K562 (cell line): Measurements from ENCODE around the gene TNIK. TPM values are rescaled to one million over a fixed set of nuclear protein-coding genes. Genes with fewer than 3 reads are reported as not detected.

Experiments used
- AFF1 ChIP-seq, 2 experiments: fragments of 450-650 bp; IDR thresholded peaks; 2 replicates each; pipeline ENCODE4 v1.6.1; 2018; ENCODE audit warnings: mild to moderate bottlenecking in 2 of 2, low read depth in 1 of 2; ENCODE audit not compliant: partially characterized antibody in 2 of 2
- CEBPB ChIP-seq: fragments of 450-650 bp; IDR thresholded peaks from 2 replicates; pipeline ENCODE4 v1.6.1; 2016; ENCODE audit warnings: missing genetic modification characterization, missing compliant biosample characterization
- EGR1 ChIP-seq: fragments of 450-650 bp; conservative IDR thresholded peaks from 2 replicates; pipeline ENCODE4 v1.6.1; 2017; ENCODE audit warnings: mild to moderate bottlenecking
- EP300 ChIP-seq: IDR thresholded peaks from 2 replicates; pipeline ENCODE4 v1.6.1; 2012; ENCODE audit warnings: low read length, improper control_type of control experiment
- HDAC2 ChIP-seq: fragments of 450-650 bp; IDR thresholded peaks from 2 replicates; pipeline ENCODE4 v1.6.1; 2016; ENCODE audit warnings: mild to moderate bottlenecking
- PCBP2 ChIP-seq: fragments of 200-400 bp; formaldehyde crosslinking; IDR thresholded peaks from 2 replicates; pipeline ENCODE4 v1.6.1; 2018; ENCODE audit warnings: low read length, low read depth, mild to moderate bottlenecking, moderate library complexity; ENCODE audit not compliant: poor library complexity, severe bottlenecking
- RBFOX2 ChIP-seq: fragments of 200-400 bp; formaldehyde crosslinking; IDR thresholded peaks from 2 replicates; pipeline ENCODE4 v1.6.1; 2017; ENCODE audit warnings: low read depth, mild to moderate bottlenecking, low read length, moderate library complexity
- ZNF143 ChIP-seq: sonication (generic); formaldehyde crosslinking; IDR thresholded peaks from 2 replicates; pipeline ENCODE4 v1.9.0; 2022; ENCODE audit warnings: mild to moderate bottlenecking, missing genetic modification reagents
- ZNF589 ChIP-seq: fragments of 200-800 bp; sonication (Bioruptor generic); IDR thresholded peaks from 2 replicates; pipeline ENCODE4 v1.6.1; 2016; ENCODE audit warnings: low read depth, missing genetic modification characterization, missing compliant biosample characterization
- ZNF609 ChIP-seq: sonication (generic); formaldehyde crosslinking; IDR thresholded peaks from 2 replicates; pipeline ENCODE4 v1.8.1; 2023; ENCODE audit warnings: missing genetic modification reagents, mild to moderate bottlenecking, borderline replicate concordance
- ZNF717 ChIP-seq: fragments of 250-450 bp; sonication (Bioruptor Pico); IDR thresholded peaks from 2 replicates; pipeline ENCODE4 v1.5.0; 2021
- polyA plus RNA-seq, 8 experiments: library from polyadenylated mRNA; depleted of rRNA in 4 of 8; stranded (reverse) in 5 of 8; unstranded in 3 of 8; fragments of >200 nt; fragmentation: Nextera tagmentation in 2 of 8; fragmentation: Illumina TruSeq in 1 of 8; extraction: Ambion mirVana in 2 of 8; extraction: Trizol in 1 of 8; gene quantifications; 2 replicates each; pipeline versions ENCODE4 v1.2.1 to v1.2.3, GENCODE V29; 2011 to 2014; ENCODE audit warnings: inconsistent platforms in 1 of 8, missing spikeins in 1 of 8
- total RNA-seq, 7 experiments: library from RNA; depleted of rRNA in 6 of 7; stranded (reverse); fragments of >200 nt in 6 of 7; fragmentation: Illumina TruSeq in 2 of 7; extraction: Trizol in 2 of 7; gene quantifications; 2 replicates each; pipeline versions ENCODE4 v1.2.1 to v1.2.3, GENCODE V29; 2011 to 2021; ENCODE audit warnings: low replicate concordance in 1 of 7
- TF ChIP-seq, protein P1 (sequence below), 3 experiments: fragments of 200-800 bp in 1 of 3; fragments of 250-450 bp in 1 of 3; fragments of 450-650 bp in 1 of 3; sonication (Bioruptor Pico) in 1 of 3; sonication (Bioruptor generic) in 1 of 3; formaldehyde crosslinking in 1 of 3; IDR thresholded peaks; 2 replicates each; pipeline versions ENCODE4 v1.6.1 to v1.8.0; 2016 to 2022; ENCODE audit warnings: mild to moderate bottlenecking in 2 of 3, missing genetic modification characterization in 2 of 3, missing compliant biosample characterization in 1 of 3, moderate library complexity in 1 of 3

Gene TNIK
- total and polyA plus RNA-seq, 9 of the 15 experiments (the other 6 are each of a cell fraction or from before 2014, with no cell fraction given): 6.6 to 39.0 (median 24.7) TPM

DNA sequence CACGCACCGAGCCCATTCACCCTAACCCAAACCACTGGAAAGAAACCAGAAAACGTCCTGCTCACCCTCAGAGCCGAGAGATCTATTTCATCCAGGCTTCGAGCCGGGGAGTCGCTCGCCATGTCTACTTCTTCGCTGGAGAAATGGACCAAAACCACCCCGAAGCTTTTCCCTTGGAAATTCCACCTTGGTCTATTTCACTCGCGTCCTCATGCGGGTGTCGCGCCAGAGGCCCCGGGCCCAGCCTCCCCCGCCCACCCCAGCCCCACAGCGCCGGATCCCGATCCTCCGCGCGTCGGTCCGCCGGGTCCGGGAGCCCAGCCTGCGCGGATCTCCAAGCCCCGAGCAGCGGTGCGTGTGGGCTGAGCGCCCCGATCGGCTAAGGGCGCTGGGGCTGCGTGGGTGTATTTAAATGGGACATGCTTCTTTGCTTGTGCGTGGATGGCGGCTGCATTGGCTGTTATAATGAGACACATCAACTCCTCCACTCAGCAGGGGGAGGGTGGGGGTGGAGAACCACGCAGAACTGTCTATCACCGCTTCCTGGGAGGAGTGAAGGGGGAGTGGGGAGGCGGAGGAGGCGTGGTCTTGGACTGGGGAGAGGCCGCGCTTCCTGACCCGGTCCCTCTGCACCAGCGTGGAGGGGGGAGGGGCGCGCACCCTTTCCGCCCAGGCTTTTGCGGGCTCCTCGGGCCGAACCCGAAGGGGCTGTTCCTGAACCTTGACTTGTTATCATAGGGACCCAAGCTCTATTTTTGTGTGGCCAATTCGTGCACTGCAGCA lies at the start of gene TNIK (continued):
- peak; percentile 100 for TF ChIP-seq EGR1
- 0 out of 2 replicates have a peak, but pooled peaks have one; percentile 33 for TF ChIP-seq ZNF143 (CRISPR knock-in tag)
- no peak for TF ChIP-seq ZNF717 (CRISPR knock-in tag)
- TF ChIP-seq PCBP2: no peak
- peak; percentile 78 for TF ChIP-seq RBFOX2
- peak; percentile 83; the same call in 1 of the 2 replicates for TF ChIP-seq ZNF609
- TF ChIP-seq HDAC2: peak; percentile 75
- TF ChIP-seq, protein P1, sequence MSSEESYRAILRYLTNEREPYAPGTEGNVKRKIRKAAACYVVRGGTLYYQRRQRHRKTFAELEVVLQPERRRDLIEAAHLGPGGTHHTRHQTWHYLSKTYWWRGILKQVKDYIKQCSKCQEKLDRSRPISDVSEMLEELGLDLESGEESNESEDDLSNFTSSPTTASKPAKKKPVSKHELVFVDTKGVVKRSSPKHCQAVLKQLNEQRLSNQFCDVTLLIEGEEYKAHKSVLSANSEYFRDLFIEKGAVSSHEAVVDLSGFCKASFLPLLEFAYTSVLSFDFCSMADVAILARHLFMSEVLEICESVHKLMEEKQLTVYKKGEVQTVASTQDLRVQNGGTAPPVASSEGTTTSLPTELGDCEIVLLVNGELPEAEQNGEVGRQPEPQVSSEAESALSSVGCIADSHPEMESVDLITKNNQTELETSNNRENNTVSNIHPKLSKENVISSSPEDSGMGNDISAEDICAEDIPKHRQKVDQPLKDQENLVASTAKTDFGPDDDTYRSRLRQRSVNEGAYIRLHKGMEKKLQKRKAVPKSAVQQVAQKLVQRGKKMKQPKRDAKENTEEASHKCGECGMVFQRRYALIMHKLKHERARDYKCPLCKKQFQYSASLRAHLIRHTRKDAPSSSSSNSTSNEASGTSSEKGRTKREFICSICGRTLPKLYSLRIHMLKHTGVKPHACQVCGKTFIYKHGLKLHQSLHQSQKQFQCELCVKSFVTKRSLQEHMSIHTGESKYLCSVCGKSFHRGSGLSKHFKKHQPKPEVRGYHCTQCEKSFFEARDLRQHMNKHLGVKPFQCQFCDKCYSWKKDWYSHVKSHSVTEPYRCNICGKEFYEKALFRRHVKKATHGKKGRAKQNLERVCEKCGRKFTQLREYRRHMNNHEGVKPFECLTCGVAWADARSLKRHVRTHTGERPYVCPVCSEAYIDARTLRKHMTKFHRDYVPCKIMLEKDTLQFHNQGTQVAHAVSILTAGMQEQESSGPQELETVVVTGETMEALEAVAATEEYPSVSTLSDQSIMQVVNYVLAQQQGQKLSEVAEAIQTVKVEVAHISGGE (CRISPR knock-in tag; IDR thresholded peaks at IDR 0.05): no peak
- peak in 1 of 2 experiments; percentile 62 for TF ChIP-seq AFF1 (IDR thresholded peaks at IDR 0.05; ENCODE audit: low read depth in 1 of 2, partially characterized antibody in 2 of 2)
- no peak for TF ChIP-seq CEBPB
- TF ChIP-seq EP300: peak; percentile 29; the same call in 1 of the 2 replicates
- TF ChIP-seq ZNF589: no peak
